Endothelial cell of umbilical vein (primary cell): Measurements from ENCODE around the gene DENND5A. TPM values are rescaled to one million over a fixed set of nuclear protein-coding genes. Genes with fewer than 3 reads are reported as not detected.

Experiments
- BruUV-seq: library from RNA; stranded (reverse); fragments of 400-500 nt; replicated peaks from 2 replicates; lab custom pipeline; 2021; lab: Mats Ljungman, UMichigan
- CTCF ChIA-PET: fragments of 300-600, 350-600 bp; sonication (Branson Sonifier 250); formaldehyde crosslinking; loops from one replicate; lab custom pipeline; 2021; ENCODE audit warnings: antibody characterized with exemption, inconsistent platforms; lab: Charles Lee
- POLR2A ChIA-PET: fragments of 300-600, 350-600 bp; sonication (Branson Sonifier 250); formaldehyde crosslinking; loops from one replicate; lab custom pipeline; 2021; ENCODE audit warnings: antibody characterized with exemption, inconsistent platforms; lab: Charles Lee
- DNase-seq: peaks from one replicate; pipeline ENCODE4 v3.0.0-alpha.2; 2011; ENCODE audit warnings: low read depth, low spot score
- FAIRE-seq: peaks from 2 replicates; lab custom pipeline; 2011; peaks lifted over from hg19 to GRCh38; lab: Jason Lieb, UNC
- H2AFZ ChIP-seq: 2 replicates; pipeline ENCODE4 v1.6.0; 2012; ENCODE audit warnings: low read depth, low read length, control low read depth, inconsistent platforms
- H3K27ac ChIP-seq: 2 replicates; pipeline ENCODE4 v1.5.1; 2011; ENCODE audit warnings: low read depth, mild to moderate bottlenecking, control low read depth, low read length, moderate library complexity; ENCODE audit not compliant: insufficient read depth
- H3K27me3 ChIP-seq, 2 experiments: 2 replicates each; pipeline versions ENCODE4 v1.6.0 to v1.6.1; 2011; ENCODE audit warnings: low read length in 2 of 2, mixed read lengths in 1 of 2; ENCODE audit not compliant: control insufficient read depth in 2 of 2, insufficient read depth in 2 of 2
- H3K36me3 ChIP-seq, 2 experiments: 2 replicates in 1 of 2; 3 replicates in 1 of 2; pipeline ENCODE4 v1.5.1; 2011; ENCODE audit warnings: low read length in 2 of 2, mild to moderate bottlenecking in 1 of 2, moderate library complexity in 1 of 2; ENCODE audit not compliant: control insufficient read depth in 2 of 2, insufficient read depth in 2 of 2; ENCODE audit errors: extremely low read depth in 1 of 2
- H3K4me1 ChIP-seq: 3 replicates; pipeline ENCODE4 v1.5.1; 2011; ENCODE audit warnings: mild to moderate bottlenecking, low read length; ENCODE audit not compliant: control insufficient read depth, insufficient read depth; ENCODE audit errors: extremely low read depth
- H3K4me2 ChIP-seq: 2 replicates; pipeline ENCODE4 v1.6.1; 2011; ENCODE audit warnings: low read length, control low read depth, mixed read lengths; ENCODE audit not compliant: insufficient read depth
- H3K4me3 ChIP-seq, 3 experiments: fragments of 200-600 bp in 1 of 3; sonication (generic), shearing (Covaris generic) in 1 of 3; replicated peaks in 1 of 3; 2 replicates each; pipeline ENCODE4 v1.5.1; 2011 to 2016; ENCODE audit warnings: control low read depth in 3 of 3, low read length in 3 of 3, mild to moderate bottlenecking in 2 of 3, inconsistent platforms in 1 of 3, low read depth in 1 of 3, moderate library complexity in 1 of 3; ENCODE audit not compliant: insufficient read depth in 1 of 3
- H3K79me2 ChIP-seq: 2 replicates; pipeline ENCODE4 v1.6.0; 2012; ENCODE audit warnings: low read length, inconsistent platforms; ENCODE audit not compliant: control insufficient read depth, insufficient read depth
- H3K9ac ChIP-seq: replicated peaks from 2 replicates; pipeline ENCODE3; 2011; ENCODE audit warnings: low read length, control low read depth; ENCODE audit not compliant: insufficient read depth; ENCODE audit errors: extremely low read depth
- H3K9me1 ChIP-seq: replicated peaks from 3 replicates; pipeline ENCODE4 v1.6.0; 2011; ENCODE audit warnings: mild to moderate bottlenecking, low read length; ENCODE audit not compliant: control insufficient read depth, insufficient read depth; ENCODE audit errors: extremely low read depth
- H3K9me3 ChIP-seq: replicated peaks from 2 replicates; pipeline ENCODE4 v1.5.1; 2012; ENCODE audit warnings: low read length, inconsistent platforms; ENCODE audit not compliant: control insufficient read depth, insufficient read depth
- H4K20me1 ChIP-seq: replicated peaks from 2 replicates; pipeline ENCODE3; 2011; ENCODE audit warnings: mild to moderate bottlenecking, low read length; ENCODE audit not compliant: control insufficient read depth, insufficient read depth; ENCODE audit errors: extremely low read depth
- EZH2 ChIP-seq: IDR thresholded peaks from 2 replicates; pipeline ENCODE4 v1.6.1; 2012; ENCODE audit warnings: borderline replicate concordance, low read depth, mild to moderate bottlenecking, moderate library complexity, low read length, inconsistent platforms; ENCODE audit not compliant: severe bottlenecking
- FOS ChIP-seq: IDR thresholded peaks from 2 replicates; pipeline ENCODE4 v1.6.1; 2011; ENCODE audit warnings: mild to moderate bottlenecking, low read length, moderate library complexity, borderline replicate concordance; ENCODE audit not compliant: insufficient read depth
- GATA2 ChIP-seq: IDR thresholded peaks from 2 replicates; pipeline ENCODE4 v1.7.0; 2011; ENCODE audit warnings: low read depth, mild to moderate bottlenecking, moderate library complexity, mixed read lengths, low read length; ENCODE audit not compliant: insufficient read length, insufficient read depth
- JUN ChIP-seq: IDR thresholded peaks from 2 replicates; pipeline ENCODE4 v1.6.1; 2011; ENCODE audit warnings: borderline replicate concordance, low read depth; ENCODE audit not compliant: insufficient read length, insufficient read depth
- MAX ChIP-seq: IDR thresholded peaks from 2 replicates; pipeline ENCODE4 v1.6.1; 2011; ENCODE audit not compliant: insufficient read depth, insufficient read length
- POLR2A ChIP-seq: IDR thresholded peaks from 2 replicates; pipeline ENCODE4 v1.6.1; 2012; ENCODE audit warnings: low read depth, mild to moderate bottlenecking, control low read depth, low read length
- POLR2AphosphoS5 ChIP-seq: IDR thresholded peaks from 2 replicates; pipeline ENCODE4 v1.6.1; 2012; ENCODE audit warnings: low read depth, mild to moderate bottlenecking, control low read depth, low read length, moderate library complexity; ENCODE audit not compliant: insufficient read depth
- dilution Hi-C: fragments of 300-500 bp; cut with MboI; formaldehyde crosslinking; loops from one replicate; pipeline ENCODE4 v1.15.0; 2019; ENCODE audit warnings: low sequenced_read_pairs; ENCODE audit not compliant: extremely low pct_ligation_motif_present
- intact Hi-C: fragments of 100-400 bp; cut with micrococcal nuclease; formaldehyde crosslinking; loops from one replicate; pipeline ENCODE4 v1.10.0; 2022
- polyA plus RNA-seq, 4 experiments: library from polyadenylated mRNA; depleted of rRNA in 3 of 4; stranded (reverse) in 3 of 4; unstranded in 1 of 4; fragments of >200 nt; gene quantifications; 2 replicates each; pipeline versions ENCODE4 v1.2.1 to v1.2.3, GENCODE V29; 2011 to 2012; ENCODE audit warnings: missing spikeins in 1 of 4
- total RNA-seq: library from RNA; stranded (reverse); gene quantifications from 2 replicates; pipeline ENCODE4 v1.2.3, GENCODE V29; 2021

DENND5A gene
- total and polyA plus RNA-seq, 2 donors (not counting 3 experiments of a cell fraction or from before 2014, with no cell fraction given): 116 to 220 TPM

GRCh38 chr11:9150926-9151325 lies 114.2 kb downstream of the DENND5A start:
- Histone ChIP-seq H3K9ac (no peak overlapping the region), H3K27me3 (no peaks in the 10 kb centered on the region), H3K9me3 (no peaks in the 10 kb centered on the region), H3K4me2 (peak overlapping the region; percentile 71), H3K4me1 (peaks cover 26% of the 10 kb centered on the region), H2AFZ (no peak overlapping the region), H3K36me3 (peaks cover 13 to 28% of the 10 kb centered on the region in 2 experiments), H3K9me1 (no peaks in the 10 kb centered on the region), H3K79me2 (peaks cover under 1% of the 10 kb centered on the region), H3K4me3 (no peak overlapping the region), H4K20me1 (no peaks in the 10 kb centered on the region), H3K27ac (peak overlapping the region; percentile 82)
- peak; percentile 40 for TF ChIP-seq POLR2AphosphoS5
- TF ChIP-seq EZH2: no peak
- TF ChIP-seq POLR2A: no peak
- FAIRE-seq (peak; percentile 18), DNase-seq (peak; percentile 44)
- intact Hi-C loops (no loop called here), dilution Hi-C loops (no loop called here)
- ChIA-PET CTCF (interaction anchor here (0.7 to 5.0 kb wide), 7 partner anchors 13 to 355 kb away, joined by 3 to 20 read pairs (median 4); no protein-coding TSS in a partner anchor), POLR2A (no interaction called here)
- TSS peak; percentile 92 for BruUV-seq

GRCh38 chr11:9150501-9150900 lies 114.6 kb downstream of the DENND5A start:
- Histone ChIP-seq H4K20me1 (no peaks in the 10 kb centered on the region), H3K4me3 (no peak overlapping the region), H3K79me2 (no peaks in the 10 kb centered on the region), H2AFZ (no peak overlapping the region), H3K27ac (peak overlapping the region; percentile 82), H3K9me1 (no peaks in the 10 kb centered on the region), H3K36me3 (peaks cover 9 to 28% of the 10 kb centered on the region in 2 experiments), H3K4me2 (peak overlapping the region; percentile 71), H3K4me1 (peaks cover 26% of the 10 kb centered on the region), H3K9me3 (no peaks in the 10 kb centered on the region), H3K9ac (no peak overlapping the region), H3K27me3 (no peaks in the 10 kb centered on the region)
- dilution Hi-C loops (no loop called here), intact Hi-C loops (no loop called here)
- no TSS peak for BruUV-seq
- ChIA-PET CTCF (interaction anchor here (0.7 to 5.0 kb wide), 6 partner anchors 12 to 356 kb away, joined by 3 to 20 read pairs (median 4); no protein-coding TSS in a partner anchor), POLR2A (no interaction called here)
- FAIRE-seq (peak; percentile 88), DNase-seq (peak; percentile 85)
- no peak for TF ChIP-seq POLR2A
- no peak for TF ChIP-seq MAX
- TF ChIP-seq POLR2AphosphoS5: peak; percentile 70
- peak; percentile 84 for TF ChIP-seq FOS
- peak; percentile 65 for TF ChIP-seq JUN
- TF ChIP-seq EZH2: no peak
- TF ChIP-seq GATA2: peak; percentile 56
